Right lobe of liver (tissue), 6 donors: ENCODE measurements around the gene HOXD3. TPM values are rescaled to one million over a fixed set of nuclear protein-coding genes. Genes with fewer than 3 reads are reported as not detected.

Experiments
- ATAC-seq, 4 donors: fragments of 200-7000 bp; cut with Tn5 transposase; one replicate each; pipeline ENCODE4 v1.9.1; 2020; ENCODE audit warnings: mild to moderate bottlenecking in 4 of 4, moderate library complexity in 4 of 4
- DNase-seq, 3 donors: peaks; one replicate each; pipeline ENCODE4 v3.0.0-alpha.2; 2020
- H3K27ac ChIP-seq, 3 donors: fragments of 200-600 bp; one replicate each; pipeline ENCODE4 v1.8.0; 2022
- H3K27me3 ChIP-seq, 2 donors: fragments of 200-600 bp; one replicate each; pipeline ENCODE4 v1.8.0; 2022
- H3K36me3 ChIP-seq, 4 donors: fragments of 200-600 bp; sonication (generic) in 1 of 4; one replicate each; pipeline versions ENCODE4 v1.5.1 to v1.8.0; 2017 to 2022; ENCODE audit warnings: control low read depth in 1 of 4
- H3K4me1 ChIP-seq, 4 donors: fragments of 200-600 bp; sonication (generic) in 1 of 4; one replicate each; pipeline versions ENCODE4 v1.5.1 to v1.8.0; 2017 to 2022; ENCODE audit warnings: control low read depth in 1 of 4
- H3K4me3 ChIP-seq, 3 donors: fragments of 200-600 bp; one replicate each; pipeline ENCODE4 v1.8.0; 2022
- H3K9me3 ChIP-seq, 4 donors: fragments of 200-600 bp; sonication (generic) in 1 of 4; one replicate each; pipeline versions ENCODE4 v1.5.1 to v1.8.0; 2017 to 2022; ENCODE audit warnings: control low read depth in 1 of 4
- POLR2A ChIP-seq: fragments of 450-650 bp; IDR thresholded peaks from one replicate; pipeline ENCODE4 v1.6.1; 2017; ENCODE audit warnings: antibody characterized with exemption, mild to moderate bottlenecking
- WGBS: methylation state at CpG from one replicate; pipeline ENCODE4 v1.1.6; 2018; ENCODE audit warnings: low coverage, low lambda C conversion rate; ENCODE audit not compliant: insufficient coverage; ENCODE audit errors: missing lambda C conversion rate; 5-methylcytosine and 5-hydroxymethylcytosine counted together
- intact Hi-C, 2 donors: fragments of 100-400 bp; cut with DNase I; formaldehyde crosslinking; loops; one replicate each; pipeline versions ENCODE4 v1.11.2 to v1.14.1; 2022
- total RNA-seq, 6 experiments: library from RNA; depleted of rRNA in 2 of 6; stranded (reverse); fragments of >200 nt in 2 of 6; fragmentation: NEBNext Ultra II Directional in 3 of 6; extraction: Animal tissue kit (Norgen Biotek cat#: 25700) in 3 of 6; gene quantifications; one replicate each; pipeline versions ENCODE4 v1.1.0 to v1.2.4, GENCODE V29; 2016 to 2023
- TF ChIP-seq, protein P1 (sequence below), 4 donors: fragments of 200-600 bp in 3 of 4; fragments of 450-650 bp in 1 of 4; IDR thresholded peaks; one replicate each; pipeline versions ENCODE4 v1.5.1 to v1.8.0; 2016 to 2022; ENCODE audit warnings: antibody characterized with exemption in 4 of 4, mild to moderate bottlenecking in 2 of 4
- donor health status: DM: no; HTN: yes; CAD: no.
- donor health status: DM: no; HTN: no; CAD: no.
- donor health status: DM: no; HTN: no; CAD: no.
- donor health status: DM: no; HTN: yes; CAD: no.
- donor health status: DM: no; HTN: yes; CAD: no.

Gene HOXD3
- total RNA-seq, 6 experiments from 2014 or later, result not detected

DNA sequence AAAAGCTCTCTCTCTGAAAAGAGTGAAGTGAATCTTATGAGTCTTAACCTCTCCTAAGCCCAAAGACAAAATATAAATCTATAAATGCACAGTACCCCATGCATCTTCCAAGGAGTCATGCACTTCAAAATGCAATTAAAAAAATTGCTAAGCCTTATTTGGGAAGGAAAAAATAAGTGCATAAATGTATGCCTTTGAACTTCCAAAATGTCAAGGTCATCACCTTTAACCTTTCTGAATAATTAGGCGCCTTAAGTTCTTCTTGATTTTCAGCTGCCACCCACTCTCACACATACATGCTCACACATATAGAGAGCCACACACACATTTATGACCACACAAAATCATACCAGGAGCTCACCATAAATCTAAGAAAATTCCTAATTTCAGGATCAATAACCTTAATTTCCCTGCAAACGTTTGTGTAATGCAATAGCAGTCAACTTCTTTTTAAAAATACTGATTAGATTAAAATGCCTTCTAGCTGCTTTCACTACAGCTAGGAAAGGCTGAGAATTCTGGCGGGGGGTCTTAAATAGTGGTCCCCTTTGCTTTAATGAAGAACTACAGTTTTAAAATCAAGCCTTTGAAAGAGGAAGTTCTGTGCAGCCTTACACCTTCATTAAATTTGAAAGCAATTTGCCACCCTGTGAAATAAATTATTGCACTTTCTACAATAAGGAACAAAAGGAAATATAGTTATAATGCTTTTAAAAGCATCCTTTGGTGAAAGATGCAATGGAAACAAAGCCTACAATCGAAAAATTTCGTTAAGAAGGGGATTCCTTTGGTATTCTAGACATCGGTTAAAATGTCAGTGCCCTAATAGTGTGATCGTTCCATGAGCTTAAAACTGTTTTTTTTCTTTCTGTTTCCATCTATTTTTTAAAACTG lies 46.4 kb upstream of the HOXD3 start:
- TF ChIP-seq, protein P1, sequence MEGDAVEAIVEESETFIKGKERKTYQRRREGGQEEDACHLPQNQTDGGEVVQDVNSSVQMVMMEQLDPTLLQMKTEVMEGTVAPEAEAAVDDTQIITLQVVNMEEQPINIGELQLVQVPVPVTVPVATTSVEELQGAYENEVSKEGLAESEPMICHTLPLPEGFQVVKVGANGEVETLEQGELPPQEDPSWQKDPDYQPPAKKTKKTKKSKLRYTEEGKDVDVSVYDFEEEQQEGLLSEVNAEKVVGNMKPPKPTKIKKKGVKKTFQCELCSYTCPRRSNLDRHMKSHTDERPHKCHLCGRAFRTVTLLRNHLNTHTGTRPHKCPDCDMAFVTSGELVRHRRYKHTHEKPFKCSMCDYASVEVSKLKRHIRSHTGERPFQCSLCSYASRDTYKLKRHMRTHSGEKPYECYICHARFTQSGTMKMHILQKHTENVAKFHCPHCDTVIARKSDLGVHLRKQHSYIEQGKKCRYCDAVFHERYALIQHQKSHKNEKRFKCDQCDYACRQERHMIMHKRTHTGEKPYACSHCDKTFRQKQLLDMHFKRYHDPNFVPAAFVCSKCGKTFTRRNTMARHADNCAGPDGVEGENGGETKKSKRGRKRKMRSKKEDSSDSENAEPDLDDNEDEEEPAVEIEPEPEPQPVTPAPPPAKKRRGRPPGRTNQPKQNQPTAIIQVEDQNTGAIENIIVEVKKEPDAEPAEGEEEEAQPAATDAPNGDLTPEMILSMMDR (IDR thresholded peaks at IDR 0.05), result no peak
- no peak for TF ChIP-seq POLR2A
- H3K36me3 ChIP-seq, result no peaks in the 10 kb centered on the region
- no peaks in the 10 kb centered on the region for H3K9me3 ChIP-seq
- 16% methylated on average over 7 of the region's 7 CpGs for WGBS
- peaks cover 8 to 88% of the 10 kb centered on the region in 2 donors for H3K27me3 ChIP-seq
- intact Hi-C loops, result no loop called here
- ATAC-seq (no peak), DNase-seq (no peak)
- peaks cover 0 to 8% (median 0%) of the 10 kb centered on the region in 4 donors for H3K4me1 ChIP-seq
- H3K27ac ChIP-seq, result no peak overlapping the region
- H3K4me3 ChIP-seq, result no peak overlapping the region

DNA sequence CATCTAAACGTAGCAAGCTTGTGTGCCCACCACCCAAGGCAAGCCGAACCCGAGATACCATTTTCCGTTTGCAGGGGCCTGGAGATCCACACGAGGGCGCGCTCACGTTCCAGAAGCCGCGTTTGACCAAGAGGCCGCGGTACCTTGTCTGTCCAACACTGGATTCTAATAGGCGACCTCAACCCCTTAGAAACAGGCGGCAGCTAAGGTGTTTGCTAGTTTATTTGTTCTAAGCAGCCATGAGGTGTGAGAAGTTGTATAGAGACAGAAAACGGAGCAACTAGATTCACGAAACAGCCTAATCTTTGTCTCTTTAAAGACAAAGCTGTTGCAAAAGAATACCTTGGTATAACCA lies 45.8 kb upstream of the HOXD3 start:
- intact Hi-C loops, result no loop called here
- H3K27ac ChIP-seq, result no peak overlapping the region
- H3K9me3 ChIP-seq, result no peaks in the 10 kb centered on the region
- TF ChIP-seq, protein P1 (IDR thresholded peaks at IDR 0.05), result peak; percentile 16 to 65 (median 52)
- no peak for TF ChIP-seq POLR2A
- ATAC-seq, result peak; percentile 17 to 69 (median 54)
- H3K36me3 ChIP-seq, result no peaks in the 10 kb centered on the region
- DNase-seq, result peak in 1 of 3 donors; percentile 55
- no peak overlapping the region for H3K4me3 ChIP-seq
- H3K27me3 ChIP-seq, result peaks cover 8 to 88% of the 10 kb centered on the region in 2 donors
- H3K4me1 ChIP-seq, result peaks cover 0 to 6% (median 0%) of the 10 kb centered on the region in 4 donors
- WGBS, result 4% methylated on average over 16 of the region's 16 CpGs

DNA sequence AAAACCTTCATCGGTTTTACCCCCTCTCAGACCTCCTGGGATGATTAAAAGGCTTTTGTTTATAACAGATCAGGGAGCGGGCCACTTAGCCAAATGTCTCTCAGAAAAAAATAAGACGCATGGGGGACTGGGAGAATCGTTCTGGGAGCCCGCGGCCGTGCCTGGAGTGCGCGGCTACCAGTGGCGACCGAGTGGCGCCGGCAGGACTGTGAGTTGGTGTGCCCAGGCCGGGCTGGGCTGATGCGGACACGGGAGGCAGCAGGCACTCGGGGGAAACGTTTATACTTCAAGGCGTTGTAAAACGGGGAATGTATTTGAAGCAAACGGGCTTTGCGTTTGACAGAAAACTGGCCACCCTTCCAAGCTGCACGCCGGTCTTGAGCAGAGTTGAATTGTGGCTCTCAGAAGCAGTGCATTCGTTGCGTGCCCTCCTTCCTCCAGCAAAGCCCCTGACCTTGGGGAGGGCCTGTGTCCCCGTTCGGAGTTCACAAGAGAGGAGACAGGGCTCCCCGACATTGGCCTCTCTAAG lies 45.2 kb upstream of the HOXD3 start:
- no peak for ATAC-seq
- peaks cover 11 to 87% of the 10 kb centered on the region in 2 donors for H3K27me3 ChIP-seq

DNA sequence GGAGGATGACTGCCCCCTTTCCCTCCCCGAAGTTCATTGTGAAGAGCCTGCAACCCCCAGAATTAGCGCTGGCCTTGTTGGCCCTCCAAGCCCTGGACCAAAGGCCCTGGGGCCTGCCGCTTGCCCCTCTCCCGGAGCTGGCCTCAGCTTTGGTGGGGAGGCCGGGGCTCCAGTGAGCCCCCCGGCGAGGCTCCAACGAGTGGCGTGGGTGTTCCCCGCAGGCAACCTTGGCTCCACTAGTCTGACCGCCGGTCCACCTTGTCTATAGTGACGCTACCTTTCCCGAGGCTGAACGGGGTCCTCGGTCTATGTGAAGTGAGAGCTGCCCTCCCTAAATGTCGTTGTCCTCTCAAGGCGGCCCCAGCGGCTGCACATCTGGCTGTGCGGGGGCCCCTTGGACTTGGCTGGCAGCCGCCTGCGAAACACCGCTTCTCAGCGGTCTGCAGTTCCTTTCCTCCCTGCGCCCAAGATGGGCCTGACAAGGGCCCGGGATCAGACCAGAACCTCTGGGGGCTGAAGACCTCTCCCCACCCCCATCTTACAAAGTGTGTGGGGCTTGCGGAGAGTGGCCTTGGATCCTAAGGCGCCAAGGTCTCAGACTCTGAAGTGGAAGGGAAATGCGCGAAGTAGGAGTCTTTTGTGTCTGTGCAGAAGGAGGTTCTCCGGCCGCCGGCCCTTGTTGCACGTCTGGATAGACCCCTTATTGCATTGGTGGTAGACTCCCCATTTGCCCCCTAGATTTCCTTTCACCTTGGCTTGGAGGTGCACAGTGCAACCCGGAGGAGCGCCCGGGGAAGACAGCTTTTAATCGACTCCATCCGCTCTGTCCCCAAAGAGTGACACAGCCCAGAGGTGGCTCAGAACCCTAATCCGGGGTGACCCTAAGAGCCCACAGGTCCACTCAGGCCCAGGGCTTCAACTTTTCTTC lies 44.5 kb upstream of the HOXD3 start:
- intact Hi-C loops, result no loop called here
- WGBS, result 0% methylated on average over 5 of the region's 40 CpGs
- Histone ChIP-seq H3K27me3 (peaks cover 18 to 93% of the 10 kb centered on the region in 2 donors), H3K9me3 (no peaks in the 10 kb centered on the region), H3K36me3 (no peaks in the 10 kb centered on the region), H3K4me3 (no peak overlapping the region), H3K27ac (no peak overlapping the region), H3K4me1 (no peaks in the 10 kb centered on the region)
- DNase-seq (no peak), ATAC-seq (peak in 1 of 4 donors; percentile 10)
- no peak for TF ChIP-seq POLR2A

More for the DNA sequence above, 45.2 kb upstream of the HOXD3 start:
- DNase-seq, result no peak
- Histone ChIP-seq H3K27ac (no peak overlapping the region), H3K4me3 (no peak overlapping the region), H3K9me3 (no peaks in the 10 kb centered on the region), H3K36me3 (no peaks in the 10 kb centered on the region), H3K4me1 (peaks cover 0 to under 1% (median 0%) of the 10 kb centered on the region in 4 donors)
- TF ChIP-seq POLR2A, result no peak
- TF ChIP-seq, protein P1 (IDR thresholded peaks at IDR 0.05), result no peak
- WGBS, result 2% methylated on average over 26 of the region's 29 CpGs
- intact Hi-C loops, result no loop called here
